GM06990 (cell line): ENCODE measurements around the gene CTIF.

Source experiments
- DNase-seq: peaks from one replicate; pipeline ENCODE4 v3.0.0-alpha.2; 2011; ENCODE audit not compliant: insufficient read length; ENCODE audit errors: extremely low read depth
- H3K27me3 ChIP-seq: replicated peaks from 2 replicates; pipeline ENCODE4 v1.6.0; 2011; ENCODE audit warnings: low read length; ENCODE audit not compliant: control insufficient read depth, insufficient read depth
- H3K36me3 ChIP-seq: 2 replicates; pipeline ENCODE4 v1.5.1; 2011; ENCODE audit warnings: low read length; ENCODE audit not compliant: control insufficient read depth, insufficient read depth
- H3K4me3 ChIP-seq: replicated peaks from 2 replicates; pipeline ENCODE4 v1.5.1; 2011; ENCODE audit warnings: low read depth, mild to moderate bottlenecking, control low read depth, low read length
- CTCF ChIP-seq: IDR thresholded peaks from 2 replicates; pipeline ENCODE4 v1.5.1; 2011; ENCODE audit warnings: low read length, control low read depth, mild to moderate bottlenecking, inconsistent platforms; ENCODE audit not compliant: insufficient read depth, poor library complexity, severe bottlenecking

Gene CTIF

DNA sequence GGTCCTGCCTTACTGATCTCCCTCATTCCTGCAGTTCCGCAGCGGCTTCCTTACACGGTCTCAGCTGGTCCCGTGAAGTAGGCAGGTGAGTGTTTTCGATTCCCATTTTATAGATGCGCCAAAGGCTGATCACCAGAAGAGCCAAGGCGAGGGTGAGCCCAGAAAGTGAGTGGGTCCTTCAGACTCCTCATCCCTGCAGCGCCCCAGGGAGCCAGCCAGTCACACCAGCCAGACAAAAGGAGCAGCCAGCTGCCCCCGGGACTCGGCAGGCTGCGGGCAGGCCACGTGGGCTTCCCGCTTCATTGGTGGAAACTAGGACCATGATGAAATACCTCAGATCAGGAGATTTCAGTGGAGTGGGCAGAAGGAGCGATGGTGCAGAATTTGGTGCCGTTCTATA, 326.0 kb downstream of the CTIF start:
- TF ChIP-seq CTCF = no peak
- no peaks in the 10 kb centered on the region; the same call in 1 of the 2 replicates for H3K36me3 ChIP-seq
- H3K27me3 ChIP-seq = no peaks in the 10 kb centered on the region
- H3K4me3 ChIP-seq = no peak overlapping the region
- DNase-seq = no peak

DNA sequence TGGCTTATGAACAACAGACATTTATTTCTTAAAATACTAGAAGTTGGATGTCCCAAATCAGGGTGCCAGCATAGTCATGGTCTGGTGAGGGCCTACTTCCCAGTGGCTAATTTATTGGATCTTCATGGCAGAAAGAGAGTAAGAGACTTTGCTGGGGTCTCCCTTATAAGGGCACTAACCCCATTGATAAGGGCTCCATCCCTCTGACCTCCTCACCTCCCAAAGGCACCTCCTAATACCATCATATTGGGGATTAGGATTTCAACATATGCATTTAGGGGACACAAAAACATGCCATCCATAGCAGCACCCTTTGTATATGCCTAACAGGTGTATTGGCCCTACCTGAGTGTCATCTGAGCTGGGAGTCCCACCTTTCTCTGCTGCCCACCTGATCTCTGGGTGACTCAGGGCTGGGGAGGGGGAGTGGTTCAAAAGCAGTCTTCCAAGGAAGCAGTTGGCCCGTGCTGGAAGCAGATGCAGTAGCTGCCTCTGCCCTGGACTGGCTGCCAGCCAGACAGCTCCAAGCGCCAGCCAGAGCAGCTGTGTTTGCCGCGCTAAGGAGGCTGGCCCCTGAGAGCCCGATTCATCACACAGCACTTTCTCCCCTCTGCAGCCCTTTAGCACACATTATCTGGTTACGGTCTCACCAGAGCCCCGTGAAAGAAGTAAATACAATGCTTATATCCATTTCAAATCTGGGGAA, 327.4 kb downstream of the CTIF start:
- DNase-seq = no peak
- Histone ChIP-seq H3K4me3 (no peak overlapping the region), H3K27me3 (no peaks in the 10 kb centered on the region), H3K36me3 (no peaks in the 10 kb centered on the region)
- TF ChIP-seq CTCF = no peak

DNA sequence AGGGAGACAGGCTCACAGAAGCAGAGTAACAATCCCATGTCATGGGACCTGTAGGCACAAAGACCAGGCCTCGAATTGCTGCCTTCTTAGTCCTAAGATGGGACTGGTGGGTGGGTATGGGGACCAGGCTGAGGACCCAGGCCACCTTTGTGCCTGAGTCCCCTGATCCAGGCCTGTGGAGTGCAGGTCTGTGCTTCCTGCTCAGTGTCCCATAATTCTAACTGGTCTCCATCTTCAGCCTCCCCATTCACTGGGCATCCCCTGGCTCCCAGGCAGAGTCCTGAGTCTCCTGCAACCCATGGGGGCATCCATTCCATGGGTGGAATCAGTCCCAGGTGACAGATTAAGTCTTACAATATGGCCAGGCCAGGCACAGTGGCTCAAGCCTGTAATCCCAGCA, 328.0 kb downstream of the CTIF start:
- no peak for DNase-seq
- Histone ChIP-seq H3K27me3 (no peaks in the 10 kb centered on the region), H3K4me3 (no peak overlapping the region), H3K36me3 (no peaks in the 10 kb centered on the region)
- no peak for TF ChIP-seq CTCF

DNA sequence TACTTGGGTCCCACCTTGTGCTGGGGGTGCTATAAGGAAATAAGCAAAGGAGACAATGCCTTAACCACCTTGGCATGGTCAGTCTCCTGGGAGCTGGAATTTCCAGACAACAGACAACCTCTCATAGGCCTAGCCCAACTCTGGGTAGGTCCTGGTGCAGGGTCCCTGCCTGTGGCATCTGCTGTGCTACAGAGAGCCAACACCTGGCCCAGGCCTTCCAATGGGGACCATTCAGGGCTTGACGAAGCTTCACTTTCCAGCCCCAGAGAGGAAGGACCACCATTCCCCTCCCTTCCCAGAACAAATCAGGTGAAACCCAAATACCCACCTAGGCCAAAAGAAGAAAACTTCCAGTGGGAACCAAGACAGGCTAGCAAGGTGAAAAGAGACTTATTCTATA, 329.1 kb downstream of the CTIF start:
- H3K36me3 ChIP-seq = no peaks in the 10 kb centered on the region
- TF ChIP-seq CTCF = no peak
- no peaks in the 10 kb centered on the region for H3K27me3 ChIP-seq
- DNase-seq = no peak
- no peak overlapping the region for H3K4me3 ChIP-seq

GRCh38 chr18:48868468-48869466, 329.9 kb downstream of the CTIF start:
- peak; percentile 76 for DNase-seq
- H3K36me3 ChIP-seq = no peaks in the 10 kb centered on the region
- no peak for TF ChIP-seq CTCF
- H3K4me3 ChIP-seq = no peak overlapping the region
- H3K27me3 ChIP-seq = no peaks in the 10 kb centered on the region
